Effector CD4-positive, alpha-beta T cell (primary cell): ENCODE measurements around the gene VPS37B.

Experiments used
- DNase-seq: peaks from one replicate; pipeline ENCODE4 v3.0.0-alpha.2; 2020

Gene VPS37B

DNA sequence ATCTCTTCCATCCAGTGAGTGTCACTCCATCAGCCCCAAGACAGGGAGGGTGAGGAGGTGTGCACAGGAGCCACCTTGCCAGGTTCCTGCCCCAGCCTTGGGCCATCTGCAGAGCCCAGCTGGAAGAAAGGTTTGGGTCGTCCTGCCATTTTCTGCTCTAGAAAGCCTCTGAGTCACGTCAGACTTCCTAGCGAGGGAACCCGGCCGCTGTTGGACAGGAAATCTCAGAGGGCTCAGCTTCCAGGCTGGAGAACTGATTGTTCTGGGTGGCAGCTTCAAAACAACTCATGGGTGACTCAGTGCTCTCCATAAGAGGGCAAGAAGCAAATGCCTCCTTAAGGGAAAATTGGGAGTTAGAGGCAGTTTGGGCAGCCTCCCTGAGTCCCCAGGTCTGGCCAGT, 44.1 kb downstream of the VPS37B start:
- no peak for DNase-seq

DNA sequence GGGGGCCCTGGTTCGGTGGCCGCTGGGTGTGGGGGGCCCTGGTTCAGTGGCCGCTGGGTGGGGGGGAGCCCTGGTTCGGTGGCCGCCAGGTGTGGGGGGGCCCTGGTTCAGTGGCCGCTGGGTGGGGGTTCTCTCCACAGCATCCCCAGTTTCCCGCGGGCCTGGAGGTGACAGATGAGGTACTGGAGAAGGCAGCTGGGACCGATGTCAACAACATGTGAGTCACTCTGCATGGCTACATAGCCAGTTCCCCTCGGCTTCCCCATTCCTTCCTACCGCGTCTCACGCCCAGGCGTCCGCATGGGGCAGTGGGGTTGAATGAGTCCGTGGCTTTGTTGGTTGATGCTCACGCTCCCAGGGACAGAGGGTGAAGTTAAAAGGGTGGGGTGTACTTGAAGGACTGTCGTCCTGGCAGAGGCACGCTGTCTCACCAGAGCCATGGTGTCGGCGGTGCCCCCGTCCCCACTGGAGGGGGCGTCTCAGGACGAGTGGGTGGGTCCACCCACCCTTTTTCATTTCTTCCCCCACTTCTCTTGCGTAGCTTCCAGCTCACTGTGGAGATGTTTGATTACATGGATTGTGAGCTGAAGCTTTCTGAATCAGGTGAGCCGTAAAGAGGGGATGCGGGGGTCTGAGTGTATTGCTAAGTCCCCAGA, 45.1 kb downstream of the VPS37B start:
- no peak for DNase-seq

DNA sequence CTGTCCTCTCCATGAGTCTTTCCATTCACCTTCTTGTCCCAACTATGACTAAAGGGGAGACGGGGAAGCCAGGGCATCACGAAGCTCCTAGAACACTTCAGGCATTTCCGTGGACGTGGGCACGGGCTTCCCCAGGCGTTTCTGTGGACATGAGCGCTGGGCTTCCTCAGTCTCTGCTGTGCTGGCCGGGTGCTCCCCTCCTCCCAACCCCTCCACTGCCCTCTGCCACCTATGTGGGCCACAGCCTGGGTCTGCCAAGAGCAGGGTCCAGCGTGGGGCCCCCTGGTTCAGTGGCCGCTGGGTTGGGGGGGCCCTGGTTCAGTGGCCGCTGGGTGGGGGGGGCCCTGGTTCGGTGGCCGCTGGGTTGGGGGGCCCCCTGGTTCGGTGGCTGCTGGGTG, 45.9 kb downstream of the VPS37B start:
- DNase-seq, result no peak

DNA sequence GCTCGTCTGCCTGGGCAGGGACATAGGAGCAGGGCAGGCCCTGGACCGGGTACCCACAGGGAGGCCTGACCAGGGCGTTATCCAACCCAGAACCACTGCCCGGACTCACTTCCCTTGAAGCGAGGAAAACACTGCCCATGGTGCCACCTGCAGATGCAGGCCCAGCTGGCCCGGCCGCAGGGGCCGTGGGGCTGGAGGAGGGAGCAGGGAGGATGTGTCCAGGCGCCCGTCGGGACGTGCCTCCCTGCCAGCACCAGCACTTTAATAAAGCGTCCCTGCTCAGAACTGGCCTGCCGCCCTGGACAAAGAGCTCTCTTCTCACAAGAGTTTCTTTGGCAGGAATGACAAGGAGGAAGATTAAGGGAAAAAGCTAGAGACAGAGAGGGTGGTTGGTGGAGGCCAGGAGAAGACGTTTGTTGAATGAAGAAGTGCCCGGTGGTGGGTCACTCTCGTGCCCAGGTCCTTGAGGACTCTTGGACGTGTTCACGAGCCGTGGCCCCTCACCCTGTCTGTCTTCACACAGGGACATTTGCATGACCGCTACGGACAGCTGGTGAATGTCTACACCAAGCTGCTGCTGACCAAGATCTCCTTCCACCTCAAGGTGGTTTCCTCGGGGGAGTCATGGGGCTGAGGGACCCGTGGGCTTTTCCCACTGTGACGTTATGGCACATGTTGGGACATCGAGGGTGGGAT, 46.4 kb downstream of the VPS37B start:
- no peak for DNase-seq

DNA sequence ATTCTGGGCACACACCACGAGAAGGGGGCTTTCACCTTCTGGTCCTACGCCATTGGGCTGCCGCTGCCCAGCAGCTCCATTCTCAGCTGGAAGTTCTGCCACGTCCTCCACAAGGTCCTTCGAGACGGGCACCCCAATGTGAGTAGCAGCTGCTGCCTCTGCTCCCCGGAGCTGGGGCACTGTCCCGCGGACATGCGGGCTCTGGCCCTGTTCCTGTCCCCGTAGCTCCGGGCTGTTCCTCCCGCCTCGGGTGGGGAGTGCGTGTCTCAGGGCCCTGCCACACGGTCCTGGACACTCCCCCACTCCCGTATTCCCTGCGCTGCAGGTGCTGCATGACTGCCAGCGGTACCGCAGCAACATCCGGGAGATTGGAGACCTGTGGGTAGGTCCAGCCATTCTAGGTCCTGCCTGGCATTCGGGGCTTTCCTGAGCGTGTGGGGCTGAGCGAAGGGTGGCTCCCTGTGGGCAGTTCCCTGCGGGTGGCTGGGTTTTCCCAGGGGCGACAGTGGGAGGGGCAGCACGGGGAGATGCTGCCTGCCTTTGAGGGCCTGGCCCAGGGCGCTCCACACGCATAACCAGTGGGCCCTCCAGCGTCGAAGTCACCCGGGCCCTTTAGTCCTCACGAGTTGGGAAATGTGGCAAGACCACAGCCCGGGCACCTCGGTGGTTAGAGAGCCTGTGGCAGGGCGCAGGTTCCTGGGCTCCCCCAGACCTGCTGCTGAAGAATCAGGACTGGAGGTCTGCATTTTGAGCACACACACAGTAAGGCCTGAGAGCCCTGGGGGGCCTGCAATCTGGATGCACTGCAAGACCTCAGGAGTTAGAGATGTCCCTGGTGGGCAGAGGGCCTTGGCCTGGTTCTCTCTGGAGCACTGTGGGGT, 47.2 kb downstream of the VPS37B start:
- DNase-seq, result no peak

DNA sequence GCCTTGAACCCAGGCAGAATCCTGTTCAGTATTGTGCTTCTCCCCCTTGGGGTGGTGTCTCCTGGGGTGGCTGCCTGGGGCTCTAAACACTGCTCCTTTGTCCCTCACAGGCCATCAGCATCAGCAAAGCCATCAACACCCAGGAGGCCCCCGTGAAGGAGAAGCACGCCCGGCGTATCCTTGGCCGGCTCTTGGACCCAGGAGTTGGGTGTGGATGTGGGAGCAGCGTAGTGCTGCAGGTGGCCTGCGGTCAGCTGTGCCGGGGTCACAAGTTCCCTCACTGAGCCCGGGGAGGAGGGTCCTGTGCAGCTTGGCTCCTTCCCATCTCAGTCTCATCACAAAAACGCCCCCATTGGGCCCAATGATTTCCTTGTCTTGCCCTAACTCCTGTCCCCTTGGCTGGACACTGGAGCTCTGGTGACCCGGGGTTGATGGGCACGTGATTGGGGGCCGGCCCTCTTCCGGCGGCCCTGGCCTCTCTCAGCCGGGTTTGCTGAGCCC, 48.0 kb downstream of the VPS37B start:
- DNase-seq, result no peak

DNA sequence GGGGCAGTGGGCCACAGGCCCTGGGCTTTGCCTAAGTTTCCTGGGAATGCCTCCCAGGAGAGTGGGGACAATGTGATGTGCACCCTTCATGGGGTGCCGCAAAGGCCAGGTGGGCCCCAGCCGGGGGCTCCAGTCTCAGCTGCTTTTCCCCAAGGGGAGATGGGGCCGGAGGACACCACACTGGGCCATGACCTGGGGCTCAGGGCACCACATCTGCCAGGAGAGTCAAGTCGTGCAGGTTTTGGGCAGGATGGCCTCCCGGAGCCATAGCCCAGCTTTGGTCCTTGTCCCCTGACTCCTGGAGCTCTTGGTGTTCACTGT, 48.4 kb downstream of the VPS37B start:
- no peak for DNase-seq

DNA sequence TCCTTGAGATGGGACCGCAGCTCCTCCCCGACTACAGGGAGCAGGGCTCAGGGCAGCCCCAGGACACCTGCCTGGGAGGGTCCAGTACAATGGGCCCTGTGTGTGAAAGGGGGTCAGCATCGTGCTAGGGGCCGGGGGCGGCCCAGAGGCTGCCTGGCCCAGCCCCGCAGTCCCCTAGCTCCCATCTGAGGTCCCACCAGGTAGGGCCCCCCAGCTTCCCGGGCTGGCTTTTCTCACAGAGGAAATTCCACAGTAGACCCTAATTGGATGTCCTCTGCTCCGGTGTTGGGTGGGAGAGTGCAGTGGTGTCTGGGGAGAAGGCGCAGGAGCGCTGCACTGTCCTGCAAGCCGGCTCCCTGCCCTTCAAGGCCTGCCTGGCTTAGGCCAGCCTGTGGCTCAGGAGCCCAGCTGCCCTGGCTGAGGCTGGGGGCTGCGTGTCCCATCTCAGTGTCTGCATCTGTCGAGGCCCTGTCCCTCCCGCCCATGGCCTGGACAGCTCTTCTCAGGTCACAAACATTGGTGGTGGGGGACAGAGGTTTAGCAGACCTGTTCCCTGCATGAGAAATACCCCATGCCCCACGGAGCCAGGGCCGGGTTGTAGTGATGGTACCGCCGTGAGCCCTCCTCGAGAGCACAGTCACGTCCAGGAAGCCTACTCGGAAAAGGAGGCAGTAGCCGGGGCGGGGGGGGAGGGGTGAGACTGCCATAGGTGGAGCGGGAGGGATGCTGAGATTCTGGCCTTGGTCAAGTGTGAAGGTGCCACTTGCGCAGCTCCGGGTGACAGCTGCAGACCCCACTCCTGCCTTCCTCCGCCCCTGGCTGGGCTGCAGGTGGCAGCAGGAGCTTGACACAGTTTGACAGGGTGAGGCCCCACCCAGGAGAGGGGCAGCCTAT, 49.1 kb downstream of the VPS37B start:
- DNase-seq, result no peak

DNA sequence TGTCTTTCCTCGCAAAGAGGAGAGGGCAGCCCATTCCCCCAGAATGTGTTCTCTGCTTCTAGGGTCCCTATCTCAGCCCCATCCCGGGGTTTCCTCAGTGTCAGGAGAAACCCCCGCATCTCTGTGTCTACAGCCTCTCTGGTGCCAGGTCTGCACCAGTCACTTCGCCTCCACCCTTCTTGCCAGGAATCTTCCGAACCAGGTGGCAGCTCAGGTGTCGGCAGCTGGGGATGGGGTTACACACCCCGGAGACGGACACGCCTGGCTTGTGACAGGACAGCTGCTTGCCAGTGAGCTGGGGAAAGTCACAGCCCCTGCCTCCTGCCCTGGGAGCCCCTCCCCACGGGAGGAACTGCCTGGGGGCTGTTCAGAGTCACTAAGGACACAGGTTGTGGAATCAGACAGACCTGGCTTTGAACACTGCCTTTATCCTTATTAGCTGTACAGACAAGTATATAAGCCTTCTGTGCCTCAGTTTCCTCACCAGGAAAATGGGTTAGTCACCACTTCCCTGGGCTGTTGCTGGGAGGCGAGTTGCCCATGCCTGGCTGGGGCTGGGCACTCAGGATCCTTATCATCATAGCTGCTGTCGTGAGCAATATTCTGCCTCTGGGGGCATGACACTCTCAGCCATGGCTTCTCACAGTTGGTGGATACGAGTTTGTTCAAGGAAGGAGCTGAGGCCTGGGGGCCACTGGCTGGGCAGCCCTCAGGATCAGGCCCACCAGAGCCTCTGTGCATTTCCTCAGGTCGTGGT, 49.9 kb downstream of the VPS37B start:
- no peak for DNase-seq

DNA sequence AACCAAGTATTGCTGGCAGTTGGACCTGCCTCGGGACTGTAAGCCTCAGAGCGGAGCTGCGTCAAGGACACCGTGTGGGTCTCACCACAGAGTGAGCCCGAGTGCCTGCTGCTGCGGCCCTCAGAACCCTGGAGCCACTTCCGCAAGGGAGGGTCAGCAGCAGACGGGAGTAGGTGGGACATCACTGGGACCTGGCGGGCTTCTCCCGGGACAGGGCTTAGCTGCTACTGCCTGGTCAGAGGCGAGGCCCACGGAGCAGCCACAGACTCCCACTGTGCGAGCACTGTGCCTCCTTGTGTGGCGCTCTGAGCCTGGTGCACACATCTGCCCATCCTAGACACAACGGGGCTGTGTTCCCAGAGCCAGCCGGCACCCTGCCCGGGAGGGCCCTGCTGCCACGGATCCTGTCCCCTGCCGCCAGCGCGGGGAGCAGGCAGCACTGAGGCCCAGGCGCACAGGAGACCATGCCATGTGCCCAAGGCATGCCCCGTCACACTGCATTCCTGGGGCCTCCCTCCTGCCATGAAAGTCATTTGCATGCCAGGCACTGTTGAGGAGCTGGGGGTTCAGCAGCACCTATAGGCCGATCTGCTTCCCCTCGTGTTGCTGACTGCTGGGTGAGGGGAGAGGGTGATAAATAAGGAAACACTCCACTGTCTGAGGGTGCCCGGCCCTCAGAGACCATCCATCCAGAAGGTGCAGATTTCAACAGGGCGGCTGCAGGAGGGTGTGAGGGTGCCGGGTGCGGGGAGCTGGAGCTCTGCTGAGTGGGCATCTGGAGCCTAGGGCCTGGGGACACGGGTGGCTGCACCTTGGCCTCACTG, 50.7 kb downstream of the VPS37B start:
- DNase-seq, result no peak

DNA sequence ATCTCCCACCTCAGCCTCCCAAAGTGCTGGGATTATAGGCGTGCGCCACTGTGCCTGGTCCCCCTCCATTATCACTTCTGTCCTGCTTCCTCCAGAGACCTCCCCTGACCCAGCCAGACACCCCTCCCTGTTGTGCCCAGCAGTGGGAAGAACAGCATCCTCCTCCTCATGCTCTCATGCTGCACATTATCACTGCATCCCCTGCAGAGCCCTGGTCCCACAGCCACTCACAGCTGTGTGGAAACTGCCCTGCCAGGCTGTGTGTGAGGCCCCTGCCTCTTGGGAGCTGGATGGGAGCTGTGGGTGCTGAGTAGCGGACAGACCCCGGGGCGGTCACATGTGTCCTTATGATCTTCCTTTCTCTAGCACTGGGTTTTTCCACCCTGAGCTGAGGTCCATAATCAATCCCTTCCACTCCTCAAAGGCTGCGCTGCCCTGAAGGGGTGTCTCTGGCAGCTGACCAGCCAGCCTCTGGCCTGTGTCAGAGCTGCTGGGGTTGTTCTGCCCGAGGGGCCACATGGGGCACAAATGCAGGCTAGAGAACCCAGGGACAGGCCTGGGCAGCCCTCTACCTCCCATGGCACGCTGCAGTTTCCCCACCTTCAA, 51.5 kb downstream of the VPS37B start:
- no peak for DNase-seq

DNA sequence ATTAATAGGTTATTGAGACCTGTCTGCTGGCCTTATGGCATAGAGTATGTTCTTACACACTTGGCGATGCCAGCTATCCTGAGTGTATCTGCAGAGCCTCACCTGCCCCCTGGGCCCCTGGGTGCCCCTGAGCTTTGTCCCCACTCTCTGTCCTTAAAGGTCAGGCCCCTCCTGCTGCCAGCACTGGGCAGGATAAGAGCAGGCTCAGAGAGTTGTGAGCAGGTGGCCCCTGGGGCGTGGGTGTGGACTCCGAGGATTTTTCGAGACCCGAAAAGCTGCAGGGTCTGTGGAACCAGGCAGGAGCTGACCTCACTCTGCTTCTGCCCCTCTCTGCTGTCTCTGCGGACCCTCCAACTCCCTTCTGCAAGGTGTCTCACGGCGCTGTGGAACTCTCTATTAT, 52.5 kb downstream of the VPS37B start:
- DNase-seq, result no peak

DNA sequence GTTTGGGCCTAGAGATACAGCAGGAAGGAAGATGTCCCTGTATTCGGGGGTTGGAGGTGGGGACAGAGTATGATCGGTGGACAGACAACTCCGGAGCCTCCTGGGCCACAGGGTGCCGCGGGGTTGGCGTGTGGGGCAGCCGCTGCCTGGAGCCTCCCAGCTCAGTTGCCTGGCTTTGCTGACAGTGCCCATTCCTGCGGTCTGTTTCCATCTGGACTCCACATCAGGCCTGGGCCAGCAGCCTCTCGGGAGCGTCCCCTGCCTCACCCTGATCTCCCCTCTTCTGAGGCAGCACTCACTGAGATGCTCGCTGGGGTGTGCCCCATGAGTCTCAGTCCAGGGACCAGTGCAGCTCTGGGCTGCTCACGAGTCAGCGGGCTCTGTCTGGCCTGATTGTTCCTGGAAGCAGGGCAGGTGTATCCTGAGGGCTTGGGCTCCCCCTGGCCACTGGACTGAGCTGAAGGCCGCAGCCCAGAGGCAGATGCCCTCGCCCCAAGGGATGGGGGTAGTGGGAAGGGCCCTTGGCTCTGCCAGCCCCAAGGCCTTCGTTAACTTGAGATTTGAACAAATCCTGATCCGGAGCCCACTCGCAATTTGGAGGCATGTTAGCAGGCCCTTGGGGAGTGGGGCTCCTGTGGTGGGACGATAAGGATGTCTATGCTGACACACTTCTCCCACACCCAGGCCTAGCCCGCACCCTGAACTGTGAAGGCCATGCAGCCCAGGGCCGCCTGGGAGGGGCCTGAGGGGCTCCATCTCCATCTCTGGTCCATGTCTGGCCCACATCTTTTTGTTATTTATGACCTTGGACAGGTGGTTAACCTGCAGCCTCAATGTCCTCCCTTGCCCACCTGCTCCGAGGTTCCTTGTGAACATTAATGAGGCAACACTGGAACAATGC, 53.2 kb downstream of the VPS37B start:
- DNase-seq, result no peak

DNA sequence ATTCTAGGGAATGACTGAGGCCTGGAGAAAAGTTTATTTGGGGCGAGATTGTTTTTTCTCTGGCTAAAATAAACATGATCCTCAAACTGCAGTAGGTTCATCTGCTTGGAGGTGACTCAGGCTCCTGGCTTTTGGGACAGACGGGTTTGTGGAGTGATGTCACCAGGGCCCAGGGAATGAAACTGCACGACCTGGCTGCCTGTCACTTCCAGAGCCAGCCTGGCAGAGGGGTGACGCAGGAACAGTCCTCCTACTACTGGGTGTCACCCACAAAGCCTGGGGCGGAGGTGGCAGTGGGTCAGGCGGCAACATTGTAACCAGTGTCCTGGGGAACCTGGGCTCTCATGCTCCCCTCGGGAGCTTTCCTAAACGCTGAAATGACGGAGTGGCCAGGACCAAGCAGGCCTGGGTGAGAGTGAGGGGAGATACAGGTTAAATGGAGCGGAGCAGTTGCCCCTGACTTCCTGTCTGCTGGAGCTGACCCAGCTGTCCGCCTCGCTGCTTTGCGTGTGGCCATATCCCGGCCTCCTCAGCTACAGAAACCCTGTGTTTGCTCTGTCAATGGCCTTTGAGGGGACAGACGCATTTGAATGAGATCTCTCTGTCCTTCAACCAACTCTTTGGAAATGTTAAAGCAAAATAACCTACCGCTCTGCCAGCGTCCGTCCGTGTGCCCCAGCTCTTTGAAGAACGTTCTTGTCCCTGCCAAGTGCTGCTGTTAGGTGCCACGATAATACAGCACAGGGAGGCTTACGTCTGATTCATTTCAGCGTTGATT, 54.2 kb downstream of the VPS37B start:
- no peak for DNase-seq

DNA sequence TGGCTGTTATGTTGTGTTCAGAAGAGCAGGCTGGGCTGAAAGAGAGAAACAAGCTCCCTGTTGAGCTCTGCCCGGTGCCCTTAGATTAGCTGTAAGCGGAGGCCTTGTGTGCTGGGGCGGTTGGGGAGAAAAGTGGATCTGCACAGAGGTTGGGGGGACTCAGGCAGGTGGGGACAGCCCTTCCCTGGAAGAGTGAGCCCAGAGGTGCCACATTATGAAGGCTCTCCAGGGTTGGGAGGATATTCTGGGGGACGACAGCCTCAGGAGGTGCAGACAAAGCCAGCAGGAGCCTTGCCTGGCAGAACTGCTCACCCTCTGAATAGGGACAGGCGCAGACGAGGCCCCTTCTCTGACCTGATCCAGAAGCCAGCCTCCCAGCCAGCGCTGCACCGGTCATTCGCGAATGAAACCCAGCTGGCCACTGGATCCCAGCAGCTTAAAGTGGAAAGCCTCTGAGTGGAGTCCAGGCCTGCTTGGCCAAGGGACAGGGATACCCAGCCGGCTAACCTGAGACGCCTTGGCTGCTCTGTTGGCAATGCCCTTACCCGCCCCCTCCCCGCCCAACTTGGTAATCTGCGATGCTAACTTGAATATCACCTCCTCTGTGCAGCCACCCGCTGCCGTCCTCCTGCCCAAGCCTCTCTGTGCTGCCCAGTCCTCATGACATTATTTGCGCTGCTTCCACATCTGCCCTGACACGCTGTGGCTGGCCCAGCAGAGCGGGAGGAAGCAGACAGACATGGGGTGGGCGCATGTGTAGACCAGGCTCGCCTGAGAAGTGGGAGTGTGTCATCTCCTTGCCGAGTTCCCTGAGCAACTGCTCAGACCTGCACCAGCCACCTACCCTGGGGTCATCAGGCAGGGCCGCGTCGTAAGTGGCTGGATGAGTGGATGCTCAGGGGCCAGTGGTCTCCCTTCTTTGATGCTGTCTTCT, 55.1 kb downstream of the VPS37B start:
- DNase-seq, result no peak

DNA sequence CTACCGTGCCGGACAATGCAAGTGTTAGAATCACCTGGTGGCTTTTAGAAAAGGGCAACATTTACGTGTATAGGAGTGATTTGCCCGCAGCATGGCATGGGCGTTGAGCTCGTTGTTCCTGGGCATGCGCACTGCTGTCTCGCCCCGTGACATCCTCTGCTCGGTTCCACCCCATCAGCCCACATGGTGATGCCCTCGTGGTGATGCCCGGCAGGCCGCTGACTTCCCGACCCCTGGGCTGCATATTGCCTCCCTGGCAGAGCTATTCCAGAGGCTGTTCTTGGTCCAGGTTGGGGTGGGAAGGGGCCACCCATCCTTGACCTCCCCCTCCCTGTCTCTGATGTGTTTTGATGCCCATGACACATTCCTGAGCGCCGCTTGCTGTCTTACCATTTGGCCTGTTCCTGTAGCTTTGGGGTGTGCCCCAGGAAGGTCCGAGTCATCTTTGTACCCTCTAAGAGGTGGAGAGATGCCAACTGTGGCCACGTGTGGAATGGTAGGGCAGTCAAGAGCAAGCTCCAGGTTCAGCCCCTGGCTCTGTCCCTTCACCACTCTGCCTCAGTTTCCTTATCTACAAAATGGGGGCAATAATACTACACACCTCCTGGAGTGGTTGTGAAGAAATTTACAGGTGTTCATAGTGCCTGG, 55.9 kb downstream of the VPS37B start:
- DNase-seq, result no peak

DNA sequence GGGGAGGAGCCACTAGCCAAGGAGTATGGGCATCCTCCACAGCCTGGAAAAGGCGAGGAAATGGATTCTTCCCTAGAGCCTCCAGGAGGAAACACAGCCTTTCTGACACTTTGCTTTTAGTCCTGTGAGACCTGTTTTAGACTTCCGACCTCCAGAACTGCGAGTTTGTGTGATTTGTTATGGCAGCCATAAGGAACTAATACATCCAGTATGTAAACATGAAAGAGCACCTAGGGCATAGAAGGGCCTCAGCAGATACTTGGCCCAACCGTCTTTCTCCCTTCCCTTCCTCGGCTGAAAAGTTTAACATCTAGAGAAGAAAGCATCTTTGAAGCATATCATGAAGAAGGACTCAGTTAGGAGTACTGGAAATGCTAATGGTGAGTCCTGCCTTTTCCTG, 57.1 kb downstream of the VPS37B start:
- no peak for DNase-seq
